ENCODE measurements around the gene C1orf232. TPM values are rescaled to one million over a fixed set of nuclear protein-coding genes. Genes with fewer than 3 reads are reported as not detected.

Gene C1orf232
- not detected in 2 replicates for total RNA-seq

GRCh38 chr1:26168410-26169197 is at the start of gene C1orf232:
Gene C1orf232, minus strand, starts transcription at chr1:26168963. Its CDS starts 464 bp downstream, at chr1:26168499.

GRCh38 chr1:26190373-26190987 is 21.7 kb upstream of the C1orf232 start, which contains the start of gene CATSPER4:
Gene CATSPER4, plus strand, starts transcription at chr1:26190602. Its CDS starts 26 bp downstream, at chr1:26190628.

GRCh38 chr1:26177182-26177684 is 8.5 kb upstream of the C1orf232 start, which contains the start of gene CNKSR1:
Gene CNKSR1, plus strand, starts transcription at chr1:26177491. Its CDS starts 57 bp downstream, at chr1:26177548.

GRCh38 chr1:26171084-26172072 is 2.6 kb upstream of the C1orf232 start, which contains the start of gene ZNF593OS:
Gene ZNF593OS, minus strand, starts transcription at chr1:26171832. Its CDS starts 171 bp downstream, at chr1:26171661.

GRCh38 chr1:26169669-26170471 is 1.1 kb upstream of the C1orf232 start, which contains the start of gene ZNF593:
Gene ZNF593, plus strand, starts transcription at chr1:26169908. Its CDS starts 76 bp downstream, at chr1:26169984.

GRCh38 chr1:26158908-26159742 is 9.6 kb downstream of the C1orf232 start, which contains the start of gene FAM110D:
Gene FAM110D, plus strand, starts transcription at chr1:26159079. Its CDS starts 2,213 bp downstream, at chr1:26161292.

Other genes starting within 250 kb of the C1orf232 start
- 12.0 and 12.6 TPM in 2 replicates for gene PAFAH2, start 170.9 kb downstream of the C1orf232 start, total RNA-seq
- gene EXTL1, start 147.2 kb downstream of the C1orf232 start, total RNA-seq = not detected in 2 replicates
- not detected in 2 replicates for gene SLC30A2, start 122.8 kb downstream of the C1orf232 start, total RNA-seq
- not detected in 2 replicates for gene TRIM63, start 101.3 kb downstream of the C1orf232 start, total RNA-seq
- 4.2 and 4.4 TPM in 2 replicates for gene PDIK1L, start 57.1 kb downstream of the C1orf232 start, total RNA-seq
- not detected in 2 replicates for gene FAM110D, start 9.9 kb downstream of the C1orf232 start, total RNA-seq
- 41.9 and 54.0 TPM in 2 replicates for gene ZNF593, start 945 bp upstream of the C1orf232 start, total RNA-seq
- not detected in 2 replicates for gene ZNF593OS, start 2.9 kb upstream of the C1orf232 start, total RNA-seq
- gene CNKSR1, start 8.5 kb upstream of the C1orf232 start, total RNA-seq = 16.8 and 31.6 TPM in 2 replicates
- gene CATSPER4, start 21.6 kb upstream of the C1orf232 start, total RNA-seq = not detected in 2 replicates
- gene CEP85, start 65.2 kb upstream of the C1orf232 start, total RNA-seq = 8.2 and 13.9 TPM in 2 replicates
- 292 and 328 TPM in 2 replicates for gene SH3BGRL3, start 111.1 kb upstream of the C1orf232 start, total RNA-seq
- gene UBXN11, start 137.7 kb upstream of the C1orf232 start, total RNA-seq = 0.93 and 4.8 TPM in 2 replicates
- gene CD52, start 149.0 kb upstream of the C1orf232 start, total RNA-seq = not detected in 2 replicates
- 72.4 and 99.7 TPM in 2 replicates for gene CRYBG2, start 185.2 kb upstream of the C1orf232 start, total RNA-seq
- gene ZNF683, start 203.8 kb upstream of the C1orf232 start, total RNA-seq = not detected in 2 replicates
- not detected in 2 replicates for gene LIN28A, start 241.9 kb upstream of the C1orf232 start, total RNA-seq